ENCODE data around the gene LTV1.
A peak's percentile ranks its signal among the peaks of the same experiment; 100 is the strongest.
"Not testable (repeated sequence)": the region's sequence is repeated elsewhere in the genome, so short reads cannot be mapped to it uniquely, and the experiment has no call there.

The LTV1 gene

GRCh38 chr6:143842902-143843676 is at the start of gene LTV1:
LTV1 (plus strand) TSS chr6:143843338; CDS start chr6:143843478, 140 bp downstream.
- peak; percentile 79 to 89 for DNase-seq (ENCODE audit: low read depth in 2 of 2, low spot score in 1 of 2)

- DNase-seq (ENCODE audit: low read depth in 2 of 2, low spot score in 1 of 2), result not testable (repeated sequence)
Observed at GRCh38 chr6:143796551-143796950, 46.6 kb upstream of the LTV1 start.

GRCh38 chr6:143798487-143798886 is 44.7 kb upstream of the LTV1 start:
- DNase-seq (ENCODE audit: low read depth in 2 of 2, low spot score in 1 of 2), result not testable (repeated sequence)

GRCh38 chr6:143802833-143803565 is 40.1 kb upstream of the LTV1 start:
- DNase-seq (ENCODE audit: low read depth in 2 of 2, low spot score in 1 of 2), result no peak

- no peak for DNase-seq (ENCODE audit: low read depth in 2 of 2, low spot score in 1 of 2)
Observed at GRCh38 chr6:143803769-143804568, 39.2 kb upstream of the LTV1 start.

GRCh38 chr6:143804835-143805239 is 38.3 kb upstream of the LTV1 start:
- no peak for DNase-seq (ENCODE audit: low read depth in 2 of 2, low spot score in 1 of 2)

GRCh38 chr6:143806282-143807102 is 36.6 kb upstream of the LTV1 start:
- peak; percentile 51 to 57 for DNase-seq (ENCODE audit: low read depth in 2 of 2, low spot score in 1 of 2)

- no peak for DNase-seq (ENCODE audit: low read depth in 2 of 2, low spot score in 1 of 2)
Observed at GRCh38 chr6:143807103-143807772, 35.9 kb upstream of the LTV1 start.

- DNase-seq (ENCODE audit: low read depth in 2 of 2, low spot score in 1 of 2), result no peak
Observed at GRCh38 chr6:143810745-143811144, 32.4 kb upstream of the LTV1 start.

- no peak for DNase-seq (ENCODE audit: low read depth in 2 of 2, low spot score in 1 of 2)
Observed at GRCh38 chr6:143811501-143812157, 31.5 kb upstream of the LTV1 start.

- no peak for DNase-seq (ENCODE audit: low read depth in 2 of 2, low spot score in 1 of 2)
Observed at GRCh38 chr6:143817621-143818020, 25.5 kb upstream of the LTV1 start.

- DNase-seq (ENCODE audit: low read depth in 2 of 2, low spot score in 1 of 2), result no peak
Observed at GRCh38 chr6:143821359-143821758, 21.8 kb upstream of the LTV1 start.

- DNase-seq (ENCODE audit: low read depth in 2 of 2, low spot score in 1 of 2), result no peak
Observed at GRCh38 chr6:143822584-143823024, 20.5 kb upstream of the LTV1 start.

GRCh38 chr6:143823548-143823947 is 19.6 kb upstream of the LTV1 start:
- no peak for DNase-seq (ENCODE audit: low read depth in 2 of 2, low spot score in 1 of 2)

GRCh38 chr6:143828572-143828971 is 14.6 kb upstream of the LTV1 start:
- no peak for DNase-seq (ENCODE audit: low read depth in 2 of 2, low spot score in 1 of 2)

- no peak for DNase-seq (ENCODE audit: low read depth in 2 of 2, low spot score in 1 of 2)
Observed at GRCh38 chr6:143836150-143836549, 7.0 kb upstream of the LTV1 start.

GRCh38 chr6:143838395-143838794 is 4.7 kb upstream of the LTV1 start:
- no peak for DNase-seq (ENCODE audit: low read depth in 2 of 2, low spot score in 1 of 2)

GRCh38 chr6:143839196-143839595 is 3.9 kb upstream of the LTV1 start:
- DNase-seq (ENCODE audit: low read depth in 2 of 2, low spot score in 1 of 2), result no peak

- DNase-seq (ENCODE audit: low read depth in 2 of 2, low spot score in 1 of 2), result no peak
Observed at GRCh38 chr6:143840595-143841265, 2.4 kb upstream of the LTV1 start.

Data from stimulated activated CD8-positive, alpha-beta memory T cell treated with anti-CD3 and anti-CD28 coated beads, Interleukin-4, amount 100 ng/mL, for 4 hours (primary cell).